ENCODE results near the gene CAPN2.

Gene CAPN2

DNA sequence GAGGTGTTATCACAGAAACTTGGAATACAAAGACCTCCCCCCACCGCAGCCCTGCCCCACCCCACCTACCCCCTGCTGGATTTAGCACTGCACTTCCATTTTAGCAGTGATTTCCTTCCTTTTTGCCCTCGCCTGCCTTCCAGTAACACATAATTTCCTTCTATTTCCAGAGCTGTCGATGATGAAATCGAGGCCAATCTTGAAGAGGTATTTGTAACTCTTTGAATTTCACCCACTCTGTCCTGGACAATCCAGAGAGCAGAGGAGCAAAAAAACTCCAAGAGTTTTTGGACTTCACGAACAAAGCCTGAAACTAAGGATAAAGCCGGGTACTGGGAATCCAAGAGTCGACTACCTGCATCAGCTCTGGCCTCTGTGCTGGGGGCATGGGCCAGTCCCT lies 49.1 kb downstream of the CAPN2 start:
- H3K4me3 ChIP-seq (ENCODE audit: control insufficient read depth, low read depth, low read length): no peak overlapping the region
- DNase-seq (ENCODE audit: low read depth): no peak
- TF ChIP-seq, protein P1, sequence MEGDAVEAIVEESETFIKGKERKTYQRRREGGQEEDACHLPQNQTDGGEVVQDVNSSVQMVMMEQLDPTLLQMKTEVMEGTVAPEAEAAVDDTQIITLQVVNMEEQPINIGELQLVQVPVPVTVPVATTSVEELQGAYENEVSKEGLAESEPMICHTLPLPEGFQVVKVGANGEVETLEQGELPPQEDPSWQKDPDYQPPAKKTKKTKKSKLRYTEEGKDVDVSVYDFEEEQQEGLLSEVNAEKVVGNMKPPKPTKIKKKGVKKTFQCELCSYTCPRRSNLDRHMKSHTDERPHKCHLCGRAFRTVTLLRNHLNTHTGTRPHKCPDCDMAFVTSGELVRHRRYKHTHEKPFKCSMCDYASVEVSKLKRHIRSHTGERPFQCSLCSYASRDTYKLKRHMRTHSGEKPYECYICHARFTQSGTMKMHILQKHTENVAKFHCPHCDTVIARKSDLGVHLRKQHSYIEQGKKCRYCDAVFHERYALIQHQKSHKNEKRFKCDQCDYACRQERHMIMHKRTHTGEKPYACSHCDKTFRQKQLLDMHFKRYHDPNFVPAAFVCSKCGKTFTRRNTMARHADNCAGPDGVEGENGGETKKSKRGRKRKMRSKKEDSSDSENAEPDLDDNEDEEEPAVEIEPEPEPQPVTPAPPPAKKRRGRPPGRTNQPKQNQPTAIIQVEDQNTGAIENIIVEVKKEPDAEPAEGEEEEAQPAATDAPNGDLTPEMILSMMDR (IDR thresholded peaks at IDR 0.05; ENCODE audit: control insufficient read depth, insufficient read depth, low read depth, low read length, missing control alignments): no peak

DNA sequence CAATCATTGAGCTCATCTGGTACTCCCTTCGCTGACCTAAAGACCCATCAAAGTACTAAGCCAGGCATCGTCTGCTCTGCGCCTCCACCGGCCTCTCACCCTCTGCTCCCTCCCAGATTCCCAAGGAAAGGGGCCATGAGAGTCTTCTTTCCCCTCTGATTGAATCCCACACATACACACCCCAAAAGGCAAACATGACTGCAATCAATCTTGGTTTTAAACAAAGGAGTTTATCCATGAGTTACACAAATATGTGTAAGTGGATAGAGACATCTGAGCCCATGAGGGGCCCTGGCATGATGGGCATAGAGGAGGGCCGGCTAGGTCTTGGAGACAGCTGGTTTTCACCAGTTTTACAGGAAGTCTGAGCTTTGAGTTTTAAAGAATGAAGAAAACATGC lies 50.9 kb downstream of the CAPN2 start:
- TF ChIP-seq, protein P1 (IDR thresholded peaks at IDR 0.05; ENCODE audit: control insufficient read depth, insufficient read depth, low read depth, low read length, missing control alignments): no peak
- DNase-seq (ENCODE audit: low read depth): no peak
- H3K4me3 ChIP-seq (ENCODE audit: control insufficient read depth, low read depth, low read length): no peak overlapping the region

GRCh38 chr1:223763881-223764280 lies 51.5 kb downstream of the CAPN2 start:
- H3K4me3 ChIP-seq (ENCODE audit: control insufficient read depth, low read depth, low read length): no peak overlapping the region
- TF ChIP-seq, protein P1 (IDR thresholded peaks at IDR 0.05; ENCODE audit: control insufficient read depth, insufficient read depth, low read depth, low read length, missing control alignments): no peak
- no peak for DNase-seq (ENCODE audit: low read depth)

- no peak for DNase-seq (ENCODE audit: low read depth)
- TF ChIP-seq, protein P1 (IDR thresholded peaks at IDR 0.05; ENCODE audit: control insufficient read depth, insufficient read depth, low read depth, low read length, missing control alignments): no peak
- H3K4me3 ChIP-seq (ENCODE audit: control insufficient read depth, low read depth, low read length): no peak overlapping the region
Observed at GRCh38 chr1:223765036-223765718, 52.8 kb downstream of the CAPN2 start.

GRCh38 chr1:223765719-223766340 lies 53.5 kb downstream of the CAPN2 start:
- DNase-seq (ENCODE audit: low read depth): no peak
- no peak overlapping the region for H3K4me3 ChIP-seq (ENCODE audit: control insufficient read depth, low read depth, low read length)
- TF ChIP-seq, protein P1 (IDR thresholded peaks at IDR 0.05; ENCODE audit: control insufficient read depth, insufficient read depth, low read depth, low read length, missing control alignments): no peak

DNA sequence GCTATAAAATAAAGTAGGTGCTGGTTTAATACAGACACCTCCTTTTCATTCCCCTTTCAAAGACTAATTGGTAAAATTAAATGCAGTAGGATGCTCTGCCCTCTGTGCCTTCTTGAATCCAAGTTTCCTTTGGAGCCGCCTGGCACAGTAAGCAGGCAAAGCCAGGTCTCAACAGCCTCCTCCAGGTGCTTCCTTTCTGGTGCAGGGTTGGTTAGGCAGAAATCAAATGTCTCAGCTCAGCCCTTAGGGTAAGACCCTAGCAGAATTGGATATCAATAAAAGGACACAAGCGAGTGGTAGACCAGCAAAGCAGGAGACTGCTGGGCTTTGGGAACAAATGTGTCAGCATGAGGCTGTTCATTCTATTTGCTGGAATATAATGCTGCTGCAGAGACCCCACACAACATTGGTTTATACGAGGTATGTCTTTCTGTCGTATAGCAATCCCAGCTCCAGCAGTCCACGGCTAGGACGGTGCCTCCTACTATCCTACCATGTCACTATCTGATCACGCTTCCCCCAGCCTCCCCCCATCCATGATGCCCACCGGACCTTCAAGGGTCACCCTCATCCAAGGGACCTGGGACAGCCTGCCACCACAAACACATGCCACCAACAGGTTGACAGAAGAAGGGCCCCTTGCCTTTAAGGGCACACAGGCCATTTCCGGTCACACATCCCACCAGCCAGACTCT lies 58.4 kb downstream of the CAPN2 start:
- DNase-seq (ENCODE audit: low read depth): no peak
- TF ChIP-seq, protein P1 (IDR thresholded peaks at IDR 0.05; ENCODE audit: control insufficient read depth, insufficient read depth, low read depth, low read length, missing control alignments): no peak
- H3K4me3 ChIP-seq (ENCODE audit: control insufficient read depth, low read depth, low read length): no peak overlapping the region
